Loucy (cell line): ENCODE results near the gene MAPK8IP1.

ENCODE experiments used
- EZH2phosphoT487 ChIP-seq: fragments of 200-600 bp; IDR thresholded peaks from 2 replicates; pipeline ENCODE4 v1.6.1; 2018; ENCODE audit warnings: antibody characterized with exemption, mild to moderate bottlenecking, moderate library complexity, borderline replicate concordance
- TF ChIP-seq, protein P1 (sequence below): fragments of 200-600 bp; sonication (generic); conservative IDR thresholded peaks from 2 replicates; pipeline ENCODE4 v1.5.1; 2014; ENCODE audit warnings: mild to moderate bottlenecking, antibody characterized with exemption, low read length

DNA sequence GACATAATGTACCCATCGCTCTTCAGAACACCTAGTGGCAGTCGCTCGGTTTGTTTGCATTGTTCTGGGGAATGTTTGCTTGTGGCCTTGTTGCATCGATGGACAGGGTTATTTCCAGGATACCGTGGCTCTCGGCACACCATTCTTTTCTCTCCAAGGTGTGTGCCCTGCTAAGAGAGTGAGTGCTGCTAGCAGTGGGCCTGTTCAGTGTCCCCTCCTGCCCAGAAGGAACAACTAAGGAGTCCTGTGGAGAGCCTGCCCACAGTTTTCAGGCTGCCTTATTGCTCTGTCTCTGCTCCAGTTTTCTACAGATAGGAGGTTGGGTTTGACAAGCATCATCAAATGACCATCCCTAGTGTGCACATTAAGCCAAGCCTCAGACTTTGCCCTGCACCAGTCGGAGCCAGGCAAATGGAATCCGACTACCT, 36.8 kb upstream of the MAPK8IP1 start:
- TF ChIP-seq, protein P1, sequence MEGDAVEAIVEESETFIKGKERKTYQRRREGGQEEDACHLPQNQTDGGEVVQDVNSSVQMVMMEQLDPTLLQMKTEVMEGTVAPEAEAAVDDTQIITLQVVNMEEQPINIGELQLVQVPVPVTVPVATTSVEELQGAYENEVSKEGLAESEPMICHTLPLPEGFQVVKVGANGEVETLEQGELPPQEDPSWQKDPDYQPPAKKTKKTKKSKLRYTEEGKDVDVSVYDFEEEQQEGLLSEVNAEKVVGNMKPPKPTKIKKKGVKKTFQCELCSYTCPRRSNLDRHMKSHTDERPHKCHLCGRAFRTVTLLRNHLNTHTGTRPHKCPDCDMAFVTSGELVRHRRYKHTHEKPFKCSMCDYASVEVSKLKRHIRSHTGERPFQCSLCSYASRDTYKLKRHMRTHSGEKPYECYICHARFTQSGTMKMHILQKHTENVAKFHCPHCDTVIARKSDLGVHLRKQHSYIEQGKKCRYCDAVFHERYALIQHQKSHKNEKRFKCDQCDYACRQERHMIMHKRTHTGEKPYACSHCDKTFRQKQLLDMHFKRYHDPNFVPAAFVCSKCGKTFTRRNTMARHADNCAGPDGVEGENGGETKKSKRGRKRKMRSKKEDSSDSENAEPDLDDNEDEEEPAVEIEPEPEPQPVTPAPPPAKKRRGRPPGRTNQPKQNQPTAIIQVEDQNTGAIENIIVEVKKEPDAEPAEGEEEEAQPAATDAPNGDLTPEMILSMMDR = no peak
- TF ChIP-seq EZH2phosphoT487 = no peak
